Body of pancreas (tissue), 4 donors: Measurements from ENCODE around the gene SH3TC1. TPM values are rescaled to one million over a fixed set of nuclear protein-coding genes. Genes with fewer than 3 reads are reported as not detected.

Experiments used
- ATAC-seq: fragments of 150-250 bp; one replicate; pipeline ENCODE4 v1.9.1; 2016
- DNase-seq, 4 donors: peaks; one replicate each; pipeline ENCODE4 v3.0.0-alpha.2; 2019
- H3K27ac ChIP-seq, 4 donors: fragments of 200-600 bp; sonication (generic); 1 replicate in 3 of 4; 2 replicates in 1 of 4; pipeline versions ENCODE4 v1.5.1 to v1.6.1; 2016 to 2019; ENCODE audit warnings: mild to moderate bottlenecking in 1 of 4, mixed read lengths in 1 of 4, moderate library complexity in 1 of 4
- H3K27me3 ChIP-seq, 2 donors: fragments of 200-600 bp; sonication (generic); one replicate each; pipeline ENCODE4 v1.6.0; 2016; ENCODE audit warnings: mild to moderate bottlenecking in 1 of 2
- H3K36me3 ChIP-seq, 2 donors: fragments of 200-600 bp; sonication (generic); replicated peaks in 1 of 2; 2 replicates each; pipeline ENCODE4 v1.5.1; 2016; ENCODE audit warnings: low read depth in 2 of 2; ENCODE audit not compliant: insufficient read depth in 1 of 2
- H3K4me1 ChIP-seq: fragments of 200-600 bp; sonication (generic); one replicate; pipeline ENCODE4 v1.6.0; 2016
- H3K4me3 ChIP-seq, 2 donors: fragments of 200-600 bp; sonication (generic); 1 replicate in 1 of 2; 2 replicates in 1 of 2; pipeline ENCODE4 v1.5.1; 2016 to 2019
- H3K9me3 ChIP-seq, 3 donors: fragments of 200-600 bp; sonication (generic); 1 replicate in 2 of 3; 2 replicates in 1 of 3; pipeline ENCODE4 v1.5.1; 2016
- POLR2A ChIP-seq, 3 donors: fragments of 450-650 bp; IDR thresholded peaks; one replicate each; pipeline ENCODE4 v1.6.1; 2016; ENCODE audit warnings: antibody characterized with exemption in 3 of 3, mild to moderate bottlenecking in 2 of 3
- WGBS, 2 donors: methylation state at CpG; one replicate each; pipeline ENCODE4 v1.1.5; 2017; 5-methylcytosine and 5-hydroxymethylcytosine counted together
- intact Hi-C: fragments of 100-400 bp; cut with DNase I; formaldehyde crosslinking; loops from one replicate; pipeline ENCODE4 v1.15.1; 2023
- total RNA-seq, 2 donors: library from RNA; depleted of rRNA; stranded (reverse); fragments of >200 nt; gene quantifications; one replicate each; pipeline ENCODE4 v1.1.0, GENCODE V29; 2016
- TF ChIP-seq, protein P1 (sequence below), 7 experiments: fragments of 450-650 bp in 4 of 7; fragments of 200-600 bp in 3 of 7; sonication (generic) in 3 of 7; IDR thresholded peaks; one replicate each; pipeline ENCODE4 v1.5.1; 2016 to 2019; ENCODE audit warnings: antibody characterized with exemption in 7 of 7

Gene SH3TC1
- total RNA-seq, 2 donors from 2014 or later, result 31.1 to 103 TPM

- Histone ChIP-seq H3K36me3 (no peaks in the 10 kb centered on the region), H3K27me3 (no peaks in the 10 kb centered on the region), H3K27ac (no peak overlapping the region), H3K4me1 (no peaks in the 10 kb centered on the region), H3K9me3 (no peaks in the 10 kb centered on the region), H3K4me3 (no peak overlapping the region)
- WGBS, 2 donors, result 71 to 73% methylated on average over 8 to 15 of the region's 15 CpGs
- ATAC-seq, result no peak
- intact Hi-C loops, result no loop called here
- TF ChIP-seq POLR2A (IDR thresholded peaks at IDR 0.05), result no peak
- TF ChIP-seq, protein P1, sequence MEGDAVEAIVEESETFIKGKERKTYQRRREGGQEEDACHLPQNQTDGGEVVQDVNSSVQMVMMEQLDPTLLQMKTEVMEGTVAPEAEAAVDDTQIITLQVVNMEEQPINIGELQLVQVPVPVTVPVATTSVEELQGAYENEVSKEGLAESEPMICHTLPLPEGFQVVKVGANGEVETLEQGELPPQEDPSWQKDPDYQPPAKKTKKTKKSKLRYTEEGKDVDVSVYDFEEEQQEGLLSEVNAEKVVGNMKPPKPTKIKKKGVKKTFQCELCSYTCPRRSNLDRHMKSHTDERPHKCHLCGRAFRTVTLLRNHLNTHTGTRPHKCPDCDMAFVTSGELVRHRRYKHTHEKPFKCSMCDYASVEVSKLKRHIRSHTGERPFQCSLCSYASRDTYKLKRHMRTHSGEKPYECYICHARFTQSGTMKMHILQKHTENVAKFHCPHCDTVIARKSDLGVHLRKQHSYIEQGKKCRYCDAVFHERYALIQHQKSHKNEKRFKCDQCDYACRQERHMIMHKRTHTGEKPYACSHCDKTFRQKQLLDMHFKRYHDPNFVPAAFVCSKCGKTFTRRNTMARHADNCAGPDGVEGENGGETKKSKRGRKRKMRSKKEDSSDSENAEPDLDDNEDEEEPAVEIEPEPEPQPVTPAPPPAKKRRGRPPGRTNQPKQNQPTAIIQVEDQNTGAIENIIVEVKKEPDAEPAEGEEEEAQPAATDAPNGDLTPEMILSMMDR (IDR thresholded peaks at IDR 0.05), result no peak
- no peak for DNase-seq
Measured at GRCh38 chr4:8286719-8287342, 87.7 kb downstream of the SH3TC1 start.

GRCh38 chr4:8287343-8288280 lies 88.5 kb downstream of the SH3TC1 start:
- no peaks in the 10 kb centered on the region for H3K4me1 ChIP-seq
- no peaks in the 10 kb centered on the region for H3K27me3 ChIP-seq
- WGBS, 2 donors, result 72 to 78% methylated on average over 12 to 18 of the region's 18 CpGs

DNA sequence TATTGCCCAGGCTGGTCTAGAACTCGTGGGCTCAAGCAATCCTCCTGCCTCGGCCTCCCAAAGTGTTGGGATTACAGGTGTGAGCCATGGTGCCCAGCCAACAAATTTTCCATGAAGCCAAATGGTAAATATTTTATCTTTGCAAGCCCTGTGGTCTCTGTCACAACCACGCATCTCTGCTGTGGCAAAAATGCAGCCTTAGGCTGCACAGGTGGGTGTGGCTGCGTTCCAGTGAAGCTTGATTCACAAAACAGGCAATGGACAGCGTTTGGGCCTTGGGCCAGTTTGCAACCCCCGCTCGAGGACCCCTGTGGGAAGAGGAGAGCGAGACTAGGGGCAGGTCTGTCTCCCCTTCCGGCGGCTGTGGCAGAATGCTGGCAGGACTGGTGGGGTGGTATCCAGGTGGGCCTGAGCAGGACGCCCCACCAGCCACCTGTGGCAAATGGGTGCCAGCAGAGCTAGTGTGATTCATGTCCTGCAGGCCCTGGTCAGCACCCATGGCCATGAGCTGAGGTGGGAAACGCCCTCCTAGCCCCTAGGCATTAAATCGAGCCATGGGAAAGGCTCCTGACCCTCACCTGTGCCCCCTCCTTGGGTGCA lies 90.2 kb downstream of the SH3TC1 start:
- H3K9me3 ChIP-seq, result no peaks in the 10 kb centered on the region
- intact Hi-C loops, result no loop called here
- H3K36me3 ChIP-seq, result no peaks in the 10 kb centered on the region
- 48 to 58% methylated on average over 6 to 13 of the region's 13 CpGs for WGBS, 2 donors
- no peaks in the 10 kb centered on the region for H3K4me1 ChIP-seq
- no peak overlapping the region for H3K27ac ChIP-seq
- no peak for DNase-seq
- no peak for TF ChIP-seq POLR2A (IDR thresholded peaks at IDR 0.05)
- TF ChIP-seq, protein P1 (IDR thresholded peaks at IDR 0.05), result no peak
- no peak for ATAC-seq
- H3K27me3 ChIP-seq, result no peaks in the 10 kb centered on the region
- H3K4me3 ChIP-seq, result no peak overlapping the region

More at GRCh38 chr4:8287343-8288280, 88.5 kb downstream of the SH3TC1 start:
- TF ChIP-seq, protein P1 (IDR thresholded peaks at IDR 0.05), result no peak
- TF ChIP-seq POLR2A (IDR thresholded peaks at IDR 0.05), result no peak
- ATAC-seq (no peak), DNase-seq (no peak)
- Histone ChIP-seq H3K9me3 (no peaks in the 10 kb centered on the region), H3K4me3 (no peak overlapping the region), H3K27ac (no peak overlapping the region), H3K36me3 (no peaks in the 10 kb centered on the region)
- intact Hi-C loops, result no loop called here

DNA sequence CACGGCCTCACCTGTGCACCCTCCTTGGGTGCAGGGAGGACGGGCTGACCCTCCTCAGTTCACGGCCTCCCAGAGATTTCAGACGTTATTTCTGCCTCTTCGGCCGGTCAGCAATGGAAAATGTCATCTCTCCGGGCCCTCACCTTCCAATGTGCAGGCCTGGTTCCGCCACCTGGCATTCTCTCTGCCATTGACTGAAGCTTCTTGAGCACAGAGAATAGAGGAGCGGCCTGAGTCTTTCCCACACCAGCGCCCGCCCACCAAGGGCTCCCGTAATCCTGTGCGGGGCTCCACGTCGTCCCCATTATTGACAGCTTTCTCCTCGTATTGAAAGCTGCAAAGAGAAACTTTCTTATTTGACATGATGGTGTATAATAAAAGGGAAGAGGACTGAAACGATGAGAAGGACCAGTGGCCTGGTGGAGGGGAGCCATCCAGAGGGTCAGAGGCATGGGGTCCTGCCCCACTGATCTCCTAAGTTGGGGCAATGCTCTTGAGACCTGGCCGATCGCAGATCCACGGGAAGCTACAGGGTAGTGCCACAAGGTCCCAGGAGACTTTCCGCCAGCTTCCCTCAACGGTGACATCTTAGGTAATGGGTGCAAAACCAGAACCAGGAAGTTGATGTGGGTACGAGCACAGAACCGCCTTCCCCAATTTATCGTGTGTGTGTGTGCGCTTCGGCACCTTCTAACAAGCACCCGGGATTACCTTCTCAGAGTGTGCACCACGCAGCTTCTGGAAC lies 91.0 kb downstream of the SH3TC1 start:
- WGBS, 2 donors, result 71 to 77% methylated on average over 25 to 29 of the region's 29 CpGs
- no peak for DNase-seq

More for the DNA sequence above, 91.0 kb downstream of the SH3TC1 start:
- no peak for TF ChIP-seq POLR2A (IDR thresholded peaks at IDR 0.05)
- TF ChIP-seq, protein P1 (IDR thresholded peaks at IDR 0.05), result no peak
- Histone ChIP-seq H3K4me3 (no peak overlapping the region), H3K27ac (no peak overlapping the region), H3K27me3 (no peaks in the 10 kb centered on the region), H3K9me3 (no peaks in the 10 kb centered on the region), H3K36me3 (no peaks in the 10 kb centered on the region), H3K4me1 (no peaks in the 10 kb centered on the region)
- intact Hi-C loops, result no loop called here
- ATAC-seq, result no peak
